D721Med (cell line): ENCODE results near the gene UQCC5.

Source experiments
- DNase-seq: peaks from one replicate; pipeline ENCODE4 v3.0.0; 2011; ENCODE audit warnings: low spot score; ENCODE audit not compliant: insufficient read length
- FAIRE-seq: peaks from 2 replicates; lab custom pipeline; 2011; peaks lifted over from hg19 to GRCh38; lab: Jason Lieb, UNC
- TF ChIP-seq, protein P1 (sequence below): IDR thresholded peaks from 2 replicates; pipeline ENCODE4 v1.5.1; 2012; ENCODE audit warnings: mild to moderate bottlenecking, control low read depth; ENCODE audit not compliant: insufficient read depth; ENCODE audit errors: missing control alignments

The UQCC5 gene

GRCh38 chr3:52490939-52491526 lies 45.4 kb upstream of the UQCC5 start:
- DNase-seq = no peak

GRCh38 chr3:52492059-52492458 lies 44.3 kb upstream of the UQCC5 start:
- FAIRE-seq (no peak), DNase-seq (no peak)
- TF ChIP-seq, protein P1, sequence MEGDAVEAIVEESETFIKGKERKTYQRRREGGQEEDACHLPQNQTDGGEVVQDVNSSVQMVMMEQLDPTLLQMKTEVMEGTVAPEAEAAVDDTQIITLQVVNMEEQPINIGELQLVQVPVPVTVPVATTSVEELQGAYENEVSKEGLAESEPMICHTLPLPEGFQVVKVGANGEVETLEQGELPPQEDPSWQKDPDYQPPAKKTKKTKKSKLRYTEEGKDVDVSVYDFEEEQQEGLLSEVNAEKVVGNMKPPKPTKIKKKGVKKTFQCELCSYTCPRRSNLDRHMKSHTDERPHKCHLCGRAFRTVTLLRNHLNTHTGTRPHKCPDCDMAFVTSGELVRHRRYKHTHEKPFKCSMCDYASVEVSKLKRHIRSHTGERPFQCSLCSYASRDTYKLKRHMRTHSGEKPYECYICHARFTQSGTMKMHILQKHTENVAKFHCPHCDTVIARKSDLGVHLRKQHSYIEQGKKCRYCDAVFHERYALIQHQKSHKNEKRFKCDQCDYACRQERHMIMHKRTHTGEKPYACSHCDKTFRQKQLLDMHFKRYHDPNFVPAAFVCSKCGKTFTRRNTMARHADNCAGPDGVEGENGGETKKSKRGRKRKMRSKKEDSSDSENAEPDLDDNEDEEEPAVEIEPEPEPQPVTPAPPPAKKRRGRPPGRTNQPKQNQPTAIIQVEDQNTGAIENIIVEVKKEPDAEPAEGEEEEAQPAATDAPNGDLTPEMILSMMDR = no peak

More at GRCh38 chr3:52490939-52491526, 45.4 kb upstream of the UQCC5 start:
- no peak for FAIRE-seq
- TF ChIP-seq, protein P1 = no peak

DNA sequence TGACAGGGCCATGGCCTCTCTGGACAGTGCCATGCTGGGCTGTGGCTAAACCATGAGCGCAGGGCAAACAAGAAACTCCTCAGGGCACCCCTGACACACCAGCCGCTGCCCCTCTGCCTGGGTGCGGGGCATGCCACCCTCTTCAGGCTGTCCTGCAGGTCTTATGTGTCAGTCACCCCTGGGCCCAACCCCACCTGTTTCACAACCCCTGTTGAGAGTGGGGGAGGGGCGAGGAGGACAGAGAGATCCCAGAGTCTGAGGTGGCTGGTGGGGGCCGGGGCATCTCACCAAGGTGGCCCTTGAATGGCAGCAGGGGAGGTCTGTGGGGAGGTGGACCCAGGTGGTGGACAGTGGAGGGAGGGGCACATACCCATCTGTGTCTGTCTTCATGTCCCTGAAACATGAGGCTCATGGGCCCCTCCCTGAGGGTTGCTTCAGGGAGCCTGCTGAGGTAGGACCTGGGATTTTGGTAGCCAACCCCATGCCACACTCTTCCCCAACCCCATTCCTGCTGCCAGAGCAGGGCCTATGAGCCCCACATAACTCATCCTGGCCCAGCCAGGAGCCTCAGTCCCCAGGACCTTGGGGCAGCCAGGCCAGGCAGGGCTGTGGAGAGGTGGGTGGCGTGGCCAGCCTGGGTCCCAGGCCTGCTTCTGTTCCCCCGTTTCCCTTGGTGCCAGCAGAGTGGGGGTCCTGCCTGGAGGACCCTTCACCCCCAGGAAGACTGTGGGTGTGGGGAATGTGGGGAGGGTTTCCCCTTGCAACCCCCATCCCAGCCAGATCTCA lies 43.0 kb upstream of the UQCC5 start:
- no peak for FAIRE-seq
- TF ChIP-seq, protein P1 = no peak
- DNase-seq = no peak

GRCh38 chr3:52494445-52494844 lies 42.0 kb upstream of the UQCC5 start:
- no peak for FAIRE-seq
- no peak for DNase-seq

GRCh38 chr3:52494886-52495495 lies 41.4 kb upstream of the UQCC5 start, which contains the start of gene STAB1:
STAB1 (plus strand) TSS chr3:52495338; CDS start chr3:52495414, 76 bp downstream.
- DNase-seq = no peak
- TF ChIP-seq, protein P1 = no peak
- FAIRE-seq = no peak

More at GRCh38 chr3:52494445-52494844, 42.0 kb upstream of the UQCC5 start:
- TF ChIP-seq, protein P1 = no peak

DNA sequence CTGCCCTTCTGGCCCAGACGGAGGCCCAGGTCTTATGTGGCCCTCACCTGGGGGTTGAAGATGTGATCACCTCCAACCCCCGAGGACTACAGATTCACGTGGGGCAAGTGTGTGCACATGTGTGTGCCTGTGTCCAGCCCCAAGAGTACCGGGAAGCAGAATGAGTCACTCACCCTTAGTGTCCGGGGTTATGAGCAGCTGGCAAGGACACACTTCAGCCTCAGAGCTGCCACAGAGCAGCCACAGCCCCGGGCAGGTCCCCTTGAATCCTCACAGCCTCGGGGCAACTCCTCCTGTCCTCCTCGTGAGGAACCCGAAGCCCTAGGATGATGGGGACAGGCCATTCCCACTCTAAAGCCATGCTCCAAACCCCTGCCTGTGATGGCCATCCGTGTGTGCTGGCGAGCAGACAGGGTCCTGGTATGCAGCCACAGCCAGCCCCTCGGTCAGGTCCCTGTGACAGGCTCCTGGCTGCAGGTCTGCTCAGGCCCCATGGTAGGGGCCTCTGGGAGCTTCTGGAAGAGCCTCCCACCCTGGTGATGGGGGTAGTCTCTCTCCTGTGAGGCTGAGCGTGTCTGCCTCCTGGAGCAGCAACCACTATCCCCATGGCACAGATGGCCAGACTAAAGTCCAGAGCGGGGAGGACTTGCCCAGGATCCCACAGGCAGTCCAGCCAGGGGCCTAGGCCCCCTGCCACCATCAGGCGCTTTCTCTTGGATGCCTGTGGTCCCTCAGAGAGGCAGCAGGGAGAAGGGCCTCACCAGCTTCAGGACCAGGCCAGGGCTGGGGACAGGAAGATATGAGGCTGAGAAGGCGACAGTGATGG lies 40.4 kb upstream of the UQCC5 start:
- no peak for DNase-seq
- no peak for FAIRE-seq
- TF ChIP-seq, protein P1 = no peak
